Measurements from ENCODE around the gene DAGLB. TPM values are rescaled to one million over a fixed set of nuclear protein-coding genes. Genes with fewer than 3 reads are reported as not detected.
"Not testable (repeated sequence)": the region's sequence is repeated elsewhere in the genome, so short reads cannot be mapped to it uniquely, and the experiment has no call there.

DAGLB gene
- total RNA-seq, 1 experiment from 2014 or later = 24.1 TPM

DNA sequence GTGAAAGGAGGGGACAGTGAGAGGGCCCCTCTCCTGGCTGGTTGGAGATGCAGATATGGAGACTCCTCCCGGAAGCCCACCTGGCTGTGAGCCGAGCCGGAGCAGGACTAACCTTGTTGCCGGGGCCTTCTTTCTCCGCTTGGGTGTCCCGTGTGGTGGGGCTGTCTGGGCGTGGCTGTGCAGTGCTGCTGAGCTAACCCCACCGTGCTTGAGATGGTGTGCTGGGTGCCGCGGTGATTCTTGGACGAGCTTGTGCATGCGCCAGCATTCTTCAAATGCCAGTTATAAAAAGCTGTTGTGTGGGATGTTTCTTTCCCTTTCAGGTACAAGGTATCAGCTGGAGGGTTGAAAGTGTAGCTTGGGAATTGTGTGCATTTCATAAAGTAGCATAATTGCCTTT lies 48.8 kb downstream of the DAGLB start:
- CTCF ChIA-PET = interaction anchor here (0.5 kb wide), 1 partner anchor 160 kb away, joined by 3 read pairs; no protein-coding TSS in a partner anchor
- no TSS peak for BruUV-seq (replicated peaks)
- intact Hi-C loops (cut with micrococcal nuclease; ENCODE audit: unreplicated experiment) = no loop called here
- POLR2A ChIA-PET (ENCODE audit: low non-redundant PET) = no interaction called here
- no peaks in the 10 kb centered on the region for H3K9me3 ChIP-seq (ENCODE audit: low read depth, low read length, poor library complexity, severe bottlenecking)
- no peak for TF ChIP-seq EZH2 (IDR thresholded peaks at IDR 0.05; ENCODE audit: borderline replicate concordance, low read depth, low read length, poor library complexity, severe bottlenecking)
- TF ChIP-seq, protein P1, sequence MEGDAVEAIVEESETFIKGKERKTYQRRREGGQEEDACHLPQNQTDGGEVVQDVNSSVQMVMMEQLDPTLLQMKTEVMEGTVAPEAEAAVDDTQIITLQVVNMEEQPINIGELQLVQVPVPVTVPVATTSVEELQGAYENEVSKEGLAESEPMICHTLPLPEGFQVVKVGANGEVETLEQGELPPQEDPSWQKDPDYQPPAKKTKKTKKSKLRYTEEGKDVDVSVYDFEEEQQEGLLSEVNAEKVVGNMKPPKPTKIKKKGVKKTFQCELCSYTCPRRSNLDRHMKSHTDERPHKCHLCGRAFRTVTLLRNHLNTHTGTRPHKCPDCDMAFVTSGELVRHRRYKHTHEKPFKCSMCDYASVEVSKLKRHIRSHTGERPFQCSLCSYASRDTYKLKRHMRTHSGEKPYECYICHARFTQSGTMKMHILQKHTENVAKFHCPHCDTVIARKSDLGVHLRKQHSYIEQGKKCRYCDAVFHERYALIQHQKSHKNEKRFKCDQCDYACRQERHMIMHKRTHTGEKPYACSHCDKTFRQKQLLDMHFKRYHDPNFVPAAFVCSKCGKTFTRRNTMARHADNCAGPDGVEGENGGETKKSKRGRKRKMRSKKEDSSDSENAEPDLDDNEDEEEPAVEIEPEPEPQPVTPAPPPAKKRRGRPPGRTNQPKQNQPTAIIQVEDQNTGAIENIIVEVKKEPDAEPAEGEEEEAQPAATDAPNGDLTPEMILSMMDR (conservative IDR thresholded peaks at IDR 0.05; ENCODE audit: low read depth, low read length) = no peak
- H3K36me3 ChIP-seq (ENCODE audit: insufficient read depth, low read length, poor library complexity, severe bottlenecking) = peaks cover 33% of the 10 kb centered on the region
- DNase-seq (ENCODE audit: low spot score) = no peak
- H3K4me1 ChIP-seq (ENCODE audit: insufficient read depth, low read length, poor library complexity, severe bottlenecking) = peaks cover 5% of the 10 kb centered on the region
- H3K27me3 ChIP-seq (replicated peaks; ENCODE audit: insufficient read depth, low read depth, low read length, poor library complexity) = no peaks in the 10 kb centered on the region
- H3K27ac ChIP-seq (ENCODE audit: low read depth, low read length, poor library complexity, severe bottlenecking) = no peak overlapping the region
- H3K4me3 ChIP-seq (ENCODE audit: low read depth, low read length, poor library complexity, severe bottlenecking) = no peak overlapping the region

DNA sequence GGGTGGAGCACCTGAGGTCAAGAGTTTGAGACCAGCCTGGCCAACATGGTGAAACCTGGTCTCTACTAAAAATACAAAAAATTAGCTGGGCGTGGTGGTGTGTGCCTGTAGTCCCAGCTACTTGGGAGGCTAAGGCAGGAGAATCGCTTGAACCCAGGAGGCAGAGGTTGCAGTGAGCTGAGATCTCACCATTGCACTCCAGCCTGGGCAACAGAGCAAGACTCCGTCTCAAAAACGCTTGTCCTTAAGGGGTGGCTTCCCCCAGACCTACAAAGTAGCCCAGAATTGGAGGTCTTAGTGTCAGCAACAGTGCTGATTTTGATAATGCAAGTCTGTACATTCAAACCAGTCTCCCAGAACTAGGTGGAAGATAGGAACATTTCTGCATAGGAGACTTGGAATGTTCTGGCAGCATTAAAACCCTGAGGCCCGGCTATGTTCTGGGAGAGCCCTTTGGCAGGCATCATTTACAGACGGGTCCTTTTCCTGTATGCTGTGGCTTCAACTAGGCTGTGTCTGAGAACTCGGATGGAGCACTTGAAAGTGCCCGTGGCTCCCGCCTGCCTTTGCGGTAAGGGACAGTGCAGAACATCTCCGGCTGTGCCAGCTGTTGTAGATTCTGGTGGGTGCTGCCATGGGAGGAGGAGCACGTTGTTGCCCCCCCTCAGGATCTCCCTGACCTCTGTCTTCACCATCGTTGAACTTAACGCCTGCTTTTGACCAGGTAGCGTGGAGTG lies 49.8 kb downstream of the DAGLB start:
- H3K36me3 ChIP-seq (ENCODE audit: insufficient read depth, low read length, poor library complexity, severe bottlenecking) = peaks cover 24% of the 10 kb centered on the region
- POLR2A ChIA-PET (ENCODE audit: low non-redundant PET); intact Hi-C loops (cut with micrococcal nuclease; ENCODE audit: unreplicated experiment); DNase-seq (ENCODE audit: low spot score); H3K9me3 ChIP-seq (ENCODE audit: low read depth, low read length, poor library complexity, severe bottlenecking); H3K27me3 ChIP-seq (replicated peaks; ENCODE audit: insufficient read depth, low read depth, low read length, poor library complexity); H3K27ac ChIP-seq (ENCODE audit: low read depth, low read length, poor library complexity, severe bottlenecking); H3K4me3 ChIP-seq (ENCODE audit: low read depth, low read length, poor library complexity, severe bottlenecking); H3K4me1 ChIP-seq (ENCODE audit: insufficient read depth, low read length, poor library complexity, severe bottlenecking); CTCF ChIA-PET; BruUV-seq (replicated peaks): not testable (repeated sequence)

DNA sequence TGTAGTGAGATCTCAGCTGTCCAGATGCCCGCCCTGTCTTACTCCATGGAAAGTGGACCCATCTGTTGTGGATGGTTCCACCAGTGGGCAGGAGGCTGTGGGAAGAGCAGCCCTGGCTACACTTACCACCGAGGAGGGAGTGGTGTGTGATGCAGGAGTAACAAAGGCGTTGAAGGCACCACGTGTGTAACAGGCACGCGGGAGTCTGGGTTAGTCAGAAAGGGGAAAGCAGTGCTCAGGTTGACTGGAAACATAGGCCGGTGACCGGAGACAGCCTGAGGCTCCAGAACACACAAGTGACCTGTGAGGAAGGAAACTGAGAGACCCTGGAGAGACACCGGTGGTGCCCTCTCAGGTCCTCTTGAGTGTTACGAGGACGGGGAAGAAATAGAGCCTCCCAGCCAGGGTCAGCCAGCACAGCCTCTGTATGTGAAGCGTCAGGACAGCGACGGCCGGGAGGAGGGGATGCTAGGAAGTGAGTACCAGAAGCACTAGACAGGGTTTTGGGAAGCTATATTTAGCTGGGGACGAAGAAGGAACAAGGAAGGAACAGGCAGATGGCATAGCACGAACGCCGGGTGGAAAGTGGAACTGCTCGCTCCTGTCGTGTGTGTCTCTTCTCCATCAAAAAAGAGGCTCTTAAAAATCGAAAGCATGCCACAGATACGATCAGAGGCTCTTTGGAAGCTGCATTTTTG lies 51.7 kb downstream of the DAGLB start:
- no peaks in the 10 kb centered on the region for H3K27me3 ChIP-seq (replicated peaks; ENCODE audit: insufficient read depth, low read depth, low read length, poor library complexity)
- H3K36me3 ChIP-seq (ENCODE audit: insufficient read depth, low read length, poor library complexity, severe bottlenecking) = peaks cover 23% of the 10 kb centered on the region
- DNase-seq (ENCODE audit: low spot score) = no peak
- TF ChIP-seq, protein P1 (conservative IDR thresholded peaks at IDR 0.05; ENCODE audit: low read depth, low read length) = no peak
- TF ChIP-seq EZH2 (IDR thresholded peaks at IDR 0.05; ENCODE audit: borderline replicate concordance, low read depth, low read length, poor library complexity, severe bottlenecking) = no peak
- no TSS peak for BruUV-seq (replicated peaks)
- peaks cover 5% of the 10 kb centered on the region for H3K4me1 ChIP-seq (ENCODE audit: insufficient read depth, low read length, poor library complexity, severe bottlenecking)
- no peaks in the 10 kb centered on the region for H3K9me3 ChIP-seq (ENCODE audit: low read depth, low read length, poor library complexity, severe bottlenecking)
- ChIA-PET POLR2A (ENCODE audit: low non-redundant PET) (no interaction called here), CTCF (no interaction called here)
- no peak overlapping the region for H3K4me3 ChIP-seq (ENCODE audit: low read depth, low read length, poor library complexity, severe bottlenecking)
- H3K27ac ChIP-seq (ENCODE audit: low read depth, low read length, poor library complexity, severe bottlenecking) = no peak overlapping the region
- intact Hi-C loops (cut with micrococcal nuclease; ENCODE audit: unreplicated experiment) = no loop called here

Measured in A673 (cell line).